ENCODE measurements around the gene TMEM175. TPM values are rescaled to one million over a fixed set of nuclear protein-coding genes. Genes with fewer than 3 reads are reported as not detected.

The TMEM175 gene
- total RNA-seq, 1 donor from 2014 or later = 18.3 TPM

DNA sequence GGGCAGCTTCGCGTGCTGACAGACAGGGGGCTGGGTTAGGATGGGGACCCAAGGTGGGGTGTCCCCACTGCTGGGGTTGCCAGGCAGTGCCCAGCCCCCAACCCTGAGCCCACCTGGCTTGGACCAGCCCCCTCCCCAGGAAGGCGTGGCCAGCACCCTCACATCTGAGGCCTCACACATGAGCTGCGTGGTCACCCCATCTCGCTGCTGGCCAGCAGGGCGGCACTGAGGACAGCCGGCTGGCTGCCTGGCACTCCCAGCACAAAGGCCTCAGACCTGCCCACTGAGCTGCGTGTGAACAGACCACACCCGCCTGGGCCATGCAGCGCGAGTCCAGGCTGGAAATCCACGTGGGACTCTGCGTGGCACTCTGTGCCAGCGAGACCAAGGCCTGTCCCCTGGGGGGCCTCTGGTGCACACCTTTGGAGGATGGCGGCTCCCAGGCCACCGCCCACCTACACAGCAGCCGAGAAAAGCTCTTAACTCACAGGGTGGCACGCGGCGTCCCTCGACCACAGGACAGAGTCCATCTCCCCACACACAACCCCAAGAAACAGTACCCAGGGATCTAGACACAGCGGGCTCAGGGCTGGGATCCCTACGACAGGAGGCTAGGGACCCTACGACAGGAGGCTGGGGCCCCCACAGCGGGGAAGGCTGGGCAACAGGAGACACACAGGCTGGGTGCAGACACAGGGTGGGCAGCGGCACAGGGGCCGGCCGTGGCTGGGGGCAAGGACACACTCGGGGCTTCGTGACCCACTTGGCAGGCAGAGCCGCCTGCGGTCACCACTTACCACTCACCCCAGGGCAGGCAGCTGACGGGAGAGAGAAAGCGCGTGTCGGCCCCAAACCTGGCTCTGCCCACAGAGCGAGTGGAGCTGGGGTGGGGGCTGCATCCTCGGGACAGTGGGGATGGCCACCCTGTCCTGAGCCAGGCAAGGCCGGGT, 31.3 kb downstream of the TMEM175 start:
- Histone ChIP-seq H3K27ac (ENCODE audit: low read depth, low read length) (no peak overlapping the region), H3K9ac (ENCODE audit: low read depth in 1 of 3, low read length in 3 of 3) (no peak overlapping the region), H3K9me3 (ENCODE audit: control insufficient read depth in 3 of 3, low read length in 3 of 3) (no peaks in the 10 kb centered on the region), H3K4me1 (ENCODE audit: control insufficient read depth in 3 of 3, insufficient read depth in 3 of 3, low read length in 3 of 3) (no peaks in the 10 kb centered on the region), H3K36me3 (ENCODE audit: control insufficient read depth in 3 of 3, insufficient read depth in 3 of 3, low read length in 3 of 3) (peaks cover 5 to 14% (median 10%) of the 10 kb centered on the region in 3 donors), H3K4me3 (ENCODE audit: low read length in 3 of 3) (no peak overlapping the region), H3K27me3 (ENCODE audit: control insufficient read depth in 3 of 3, insufficient read depth in 3 of 3, low read length in 3 of 3) (peaks cover 0 to 8% (median 7%) of the 10 kb centered on the region in 3 donors)

GRCh38 chr4:964346-965025, 32.2 kb downstream of the TMEM175 start:
- Histone ChIP-seq H3K36me3 (ENCODE audit: control insufficient read depth in 3 of 3, insufficient read depth in 3 of 3, low read length in 3 of 3) (peaks cover 5 to 14% (median 10%) of the 10 kb centered on the region in 3 donors), H3K4me3 (ENCODE audit: low read length in 3 of 3) (no peak overlapping the region), H3K27me3 (ENCODE audit: control insufficient read depth in 3 of 3, insufficient read depth in 3 of 3, low read length in 3 of 3) (peaks cover 0 to 12% (median 9%) of the 10 kb centered on the region in 3 donors), H3K9ac (ENCODE audit: low read depth in 1 of 3, low read length in 3 of 3) (no peak overlapping the region), H3K4me1 (ENCODE audit: control insufficient read depth in 3 of 3, insufficient read depth in 3 of 3, low read length in 3 of 3) (no peaks in the 10 kb centered on the region), H3K27ac (ENCODE audit: low read depth, low read length) (no peak overlapping the region), H3K9me3 (ENCODE audit: control insufficient read depth in 3 of 3, low read length in 3 of 3) (no peaks in the 10 kb centered on the region)

DNA sequence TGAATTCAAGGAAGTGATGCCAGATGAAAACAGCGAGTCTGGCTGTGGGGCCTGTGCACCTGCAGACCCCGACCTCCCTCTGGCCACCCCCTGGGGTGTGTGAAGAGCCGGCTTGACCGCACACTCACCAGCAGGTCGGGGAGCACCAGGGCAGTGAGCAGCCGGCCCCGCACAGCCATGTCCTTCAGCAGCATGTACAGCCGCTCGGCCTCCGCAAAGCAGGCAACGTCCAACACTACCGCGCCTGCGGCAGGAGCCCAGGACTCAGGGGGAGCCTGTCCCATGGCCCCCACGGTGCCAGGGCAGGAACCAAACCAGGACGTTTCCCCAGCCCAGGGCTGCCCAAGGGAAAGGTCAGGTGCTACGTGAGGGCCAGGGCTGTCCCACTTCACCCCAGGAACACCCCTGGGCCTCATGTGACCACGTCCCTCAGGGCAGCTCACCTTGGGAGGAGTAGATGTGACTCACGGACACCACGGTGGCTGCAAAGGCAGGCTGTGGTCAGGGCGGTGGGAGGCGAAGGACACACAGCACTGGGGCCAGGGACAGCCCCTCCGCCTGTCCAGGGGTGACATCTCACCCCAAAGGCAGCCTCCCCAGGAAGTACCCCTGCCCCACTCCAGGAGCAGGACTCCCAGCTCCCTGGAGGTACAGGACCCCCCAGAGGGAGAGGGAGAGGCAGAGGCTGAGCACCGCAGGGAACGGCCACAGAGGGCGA, 32.9 kb downstream of the TMEM175 start:
- no peak overlapping the region for H3K27ac ChIP-seq (ENCODE audit: low read depth, low read length)
- no peaks in the 10 kb centered on the region for H3K9me3 ChIP-seq (ENCODE audit: control insufficient read depth in 3 of 3, low read length in 3 of 3)
- H3K36me3 ChIP-seq (ENCODE audit: control insufficient read depth in 3 of 3, insufficient read depth in 3 of 3, low read length in 3 of 3) = peaks cover 5 to 14% (median 10%) of the 10 kb centered on the region in 3 donors
- H3K4me3 ChIP-seq (ENCODE audit: low read length in 3 of 3) = no peak overlapping the region
- H3K4me1 ChIP-seq (ENCODE audit: control insufficient read depth in 3 of 3, insufficient read depth in 3 of 3, low read length in 3 of 3) = peaks cover 0 to 2% (median 0%) of the 10 kb centered on the region in 3 donors
- H3K9ac ChIP-seq (ENCODE audit: low read depth in 1 of 3, low read length in 3 of 3) = no peak overlapping the region
- H3K27me3 ChIP-seq (ENCODE audit: control insufficient read depth in 3 of 3, insufficient read depth in 3 of 3, low read length in 3 of 3) = peaks cover 0 to 12% (median 9%) of the 10 kb centered on the region in 3 donors

DNA sequence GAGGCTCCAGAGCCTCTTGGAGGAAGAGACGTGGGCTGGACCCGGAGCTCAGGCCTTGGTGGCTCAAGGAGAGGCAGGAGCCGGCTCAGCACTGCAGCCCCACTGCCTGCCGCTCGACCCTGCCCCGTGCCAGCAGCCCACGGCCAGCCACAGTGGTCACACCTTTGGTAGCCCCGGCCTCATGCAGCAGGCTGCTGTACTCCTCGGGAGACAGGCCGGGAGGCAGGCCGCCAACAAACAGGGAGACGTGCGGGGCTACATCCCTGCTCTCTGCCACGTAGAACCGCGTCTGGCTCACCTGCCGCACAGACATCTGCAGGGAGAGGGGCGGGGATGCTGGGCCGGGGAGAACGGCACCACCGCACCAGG, 33.5 kb downstream of the TMEM175 start:
- H3K9ac ChIP-seq (ENCODE audit: low read depth in 1 of 3, low read length in 3 of 3) = no peak overlapping the region
- H3K27me3 ChIP-seq (ENCODE audit: control insufficient read depth in 3 of 3, insufficient read depth in 3 of 3, low read length in 3 of 3) = peaks cover 0 to 12% (median 9%) of the 10 kb centered on the region in 3 donors
- H3K36me3 ChIP-seq (ENCODE audit: control insufficient read depth in 3 of 3, insufficient read depth in 3 of 3, low read length in 3 of 3) = peaks cover 5 to 14% (median 10%) of the 10 kb centered on the region in 3 donors
- H3K9me3 ChIP-seq (ENCODE audit: control insufficient read depth in 3 of 3, low read length in 3 of 3) = no peaks in the 10 kb centered on the region
- H3K27ac ChIP-seq (ENCODE audit: low read depth, low read length) = no peak overlapping the region
- no peak overlapping the region for H3K4me3 ChIP-seq (ENCODE audit: low read length in 3 of 3)
- H3K4me1 ChIP-seq (ENCODE audit: control insufficient read depth in 3 of 3, insufficient read depth in 3 of 3, low read length in 3 of 3) = peaks cover 0 to 3% (median 0%) of the 10 kb centered on the region in 3 donors

DNA sequence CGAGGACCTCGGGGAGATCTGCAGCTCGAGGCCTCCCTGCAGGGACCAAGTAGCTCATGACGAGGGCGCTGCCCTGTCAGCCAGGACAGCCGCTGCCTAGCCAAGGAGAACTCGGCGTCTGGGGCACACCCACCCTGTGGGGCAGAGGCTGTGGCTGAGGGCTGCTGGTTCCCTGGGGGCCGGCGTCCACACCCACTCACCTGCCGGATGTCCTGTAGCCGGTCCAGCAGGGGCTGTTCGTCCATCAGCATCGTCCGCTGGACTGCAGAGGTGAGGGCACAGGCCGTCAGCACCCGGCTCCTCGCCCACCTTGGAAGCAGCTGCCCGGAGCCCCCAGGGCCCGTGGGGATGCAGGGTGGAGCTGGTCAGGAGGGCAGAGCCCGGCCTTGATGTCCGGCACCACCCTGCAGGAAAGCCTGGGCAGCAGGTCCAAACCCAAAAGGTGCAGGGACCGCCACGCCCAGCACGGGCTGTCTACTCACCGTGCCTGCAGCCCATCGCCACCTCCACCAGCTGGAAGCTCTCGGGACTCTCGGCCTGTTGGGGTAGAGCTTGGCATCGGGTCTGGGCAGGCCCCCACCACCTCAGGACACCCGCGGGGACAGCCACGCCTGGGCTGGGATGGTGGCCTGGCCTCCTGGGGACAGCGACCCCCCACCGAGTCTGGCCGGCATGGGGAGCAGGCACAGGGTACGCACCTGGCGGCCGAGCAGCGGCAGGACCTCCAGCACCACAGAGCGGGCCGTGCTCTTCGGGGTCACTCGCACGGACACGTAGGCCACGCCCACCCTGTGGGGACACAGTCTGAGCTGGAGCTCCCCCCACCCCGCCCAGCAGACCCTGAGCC, 34.2 kb downstream of the TMEM175 start:
- peaks cover 5 to 11% (median 6%) of the 10 kb centered on the region in 3 donors for H3K4me1 ChIP-seq (ENCODE audit: control insufficient read depth in 3 of 3, insufficient read depth in 3 of 3, low read length in 3 of 3)
- H3K36me3 ChIP-seq (ENCODE audit: control insufficient read depth in 3 of 3, insufficient read depth in 3 of 3, low read length in 3 of 3) = peaks cover 5 to 12% (median 10%) of the 10 kb centered on the region in 3 donors
- no peak overlapping the region for H3K9ac ChIP-seq (ENCODE audit: low read depth in 1 of 3, low read length in 3 of 3)

DNA sequence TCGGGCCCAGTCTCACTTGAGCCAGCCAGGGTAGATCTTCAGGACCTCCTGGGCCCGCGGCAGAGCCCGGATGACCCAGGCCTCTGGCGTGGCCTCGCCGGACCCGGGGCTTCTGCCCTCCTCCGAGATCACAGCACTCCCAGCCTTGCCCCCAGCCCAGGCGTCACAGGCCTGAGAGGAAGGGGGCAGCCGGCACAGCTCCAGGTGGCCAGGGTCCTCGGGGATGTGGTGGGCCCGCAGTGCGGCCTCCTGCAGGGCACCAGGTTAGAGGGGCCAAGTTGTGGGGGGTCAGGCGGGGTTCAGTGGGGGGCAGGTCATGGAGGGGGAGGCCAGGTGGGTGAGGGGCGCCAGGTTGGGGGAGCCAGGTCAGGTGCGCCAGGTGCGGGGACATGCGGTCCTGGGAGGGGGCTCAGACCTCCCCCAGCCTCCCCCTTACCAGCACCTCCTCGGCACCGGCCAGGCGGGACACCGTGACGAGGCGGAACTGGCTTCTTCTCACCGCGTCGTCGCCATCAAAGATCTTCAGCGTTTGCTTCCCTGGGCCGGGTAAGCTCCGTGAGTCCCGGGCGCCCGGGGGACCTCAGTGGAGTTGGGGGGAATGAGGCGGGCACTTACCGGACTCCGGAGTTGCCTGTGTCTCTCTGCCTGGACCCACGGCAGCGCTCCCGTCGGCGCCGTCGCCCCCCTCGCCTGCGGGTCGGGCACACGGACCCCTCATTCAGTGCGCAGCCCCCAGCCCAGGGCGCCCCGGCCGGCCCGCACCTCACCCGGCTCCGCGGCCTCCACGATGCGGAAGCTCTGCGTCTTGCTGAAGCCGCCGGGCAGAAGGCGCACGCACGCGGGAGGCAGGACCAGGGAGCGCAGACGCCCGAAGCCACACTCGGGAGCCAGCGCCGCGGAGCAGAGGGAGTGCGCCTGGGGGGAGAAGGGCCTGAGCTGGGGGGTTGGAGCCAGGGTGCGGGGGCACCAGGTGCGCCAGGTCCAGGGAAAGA, 35.1 kb downstream of the TMEM175 start:
- Histone ChIP-seq H3K36me3 (ENCODE audit: control insufficient read depth in 3 of 3, insufficient read depth in 3 of 3, low read length in 3 of 3) (peaks cover 2 to 10% (median 10%) of the 10 kb centered on the region in 3 donors), H3K27me3 (ENCODE audit: control insufficient read depth in 3 of 3, insufficient read depth in 3 of 3, low read length in 3 of 3) (peaks cover 0 to 15% (median 9%) of the 10 kb centered on the region in 3 donors), H3K27ac (ENCODE audit: low read depth, low read length) (no peak overlapping the region), H3K4me3 (ENCODE audit: low read length in 3 of 3) (no peak overlapping the region), H3K9ac (ENCODE audit: low read depth in 1 of 3, low read length in 3 of 3) (no peak overlapping the region), H3K4me1 (ENCODE audit: control insufficient read depth in 3 of 3, insufficient read depth in 3 of 3, low read length in 3 of 3) (peaks cover 14 to 20% (median 15%) of the 10 kb centered on the region in 3 donors), H3K9me3 (ENCODE audit: control insufficient read depth in 3 of 3, low read length in 3 of 3) (no peaks in the 10 kb centered on the region)

More for the DNA sequence above, 34.2 kb downstream of the TMEM175 start:
- Histone ChIP-seq H3K9me3 (ENCODE audit: control insufficient read depth in 3 of 3, low read length in 3 of 3) (no peaks in the 10 kb centered on the region), H3K27ac (ENCODE audit: low read depth, low read length) (no peak overlapping the region), H3K4me3 (ENCODE audit: low read length in 3 of 3) (no peak overlapping the region), H3K27me3 (ENCODE audit: control insufficient read depth in 3 of 3, insufficient read depth in 3 of 3, low read length in 3 of 3) (peaks cover 0 to 15% (median 9%) of the 10 kb centered on the region in 3 donors)

GRCh38 chr4:968221-968620, 36.0 kb downstream of the TMEM175 start:
- H3K36me3 ChIP-seq (ENCODE audit: control insufficient read depth in 3 of 3, insufficient read depth in 3 of 3, low read length in 3 of 3) = peaks cover 2 to 10% (median 10%) of the 10 kb centered on the region in 3 donors
- H3K27ac ChIP-seq (ENCODE audit: low read depth, low read length) = no peak overlapping the region
- peaks cover 20 to 25% (median 21%) of the 10 kb centered on the region in 3 donors for H3K4me1 ChIP-seq (ENCODE audit: control insufficient read depth in 3 of 3, insufficient read depth in 3 of 3, low read length in 3 of 3)
- H3K27me3 ChIP-seq (ENCODE audit: control insufficient read depth in 3 of 3, insufficient read depth in 3 of 3, low read length in 3 of 3) = peaks cover 0 to 15% (median 9%) of the 10 kb centered on the region in 3 donors
- H3K4me3 ChIP-seq (ENCODE audit: low read length in 3 of 3) = no peak overlapping the region
- no peaks in the 10 kb centered on the region for H3K9me3 ChIP-seq (ENCODE audit: control insufficient read depth in 3 of 3, low read length in 3 of 3)
- H3K9ac ChIP-seq (ENCODE audit: low read depth in 1 of 3, low read length in 3 of 3) = no peak overlapping the region

DNA sequence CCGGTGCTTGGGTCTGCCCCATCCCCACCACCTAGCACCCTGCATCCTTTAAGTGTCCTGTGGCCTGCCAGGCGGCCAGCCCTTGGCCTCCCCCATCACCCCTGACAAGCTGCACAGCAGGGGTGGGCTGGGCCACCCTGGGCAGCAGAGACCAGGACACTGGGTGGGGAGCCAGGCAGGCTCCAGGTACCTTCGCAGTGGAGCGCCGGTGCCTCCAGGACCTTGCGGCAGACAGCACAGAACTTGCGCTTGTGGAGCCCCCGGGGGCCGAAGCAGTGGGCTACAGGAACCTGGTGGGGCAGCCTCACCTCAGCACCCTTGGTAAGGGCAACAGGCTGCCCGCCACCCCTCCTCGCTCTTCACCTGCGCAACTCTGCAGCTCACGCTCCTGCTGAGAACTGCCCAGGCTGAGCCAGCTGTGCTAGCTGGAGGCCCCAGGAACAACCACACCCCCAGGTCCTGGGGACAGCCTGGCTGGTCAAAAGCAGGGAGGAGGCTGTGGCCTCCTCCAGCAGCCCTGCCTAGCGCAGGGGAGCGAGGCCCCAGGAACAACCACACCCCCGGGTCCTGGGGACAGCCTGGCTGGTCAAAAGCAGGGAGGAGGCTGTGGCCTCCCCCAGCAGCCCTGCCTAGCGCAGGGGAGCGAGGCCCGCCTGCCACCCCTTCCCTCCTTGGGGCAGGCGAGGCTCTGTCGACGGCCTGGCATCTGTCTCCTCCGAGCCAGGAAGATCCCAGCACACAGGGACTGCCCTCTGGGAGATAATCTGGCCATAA, 36.5 kb downstream of the TMEM175 start:
- H3K4me1 ChIP-seq (ENCODE audit: control insufficient read depth in 3 of 3, insufficient read depth in 3 of 3, low read length in 3 of 3) = peaks cover 20 to 25% (median 21%) of the 10 kb centered on the region in 3 donors
- H3K4me3 ChIP-seq (ENCODE audit: low read length in 3 of 3) = no peak overlapping the region
- H3K36me3 ChIP-seq (ENCODE audit: control insufficient read depth in 3 of 3, insufficient read depth in 3 of 3, low read length in 3 of 3) = peaks cover 2 to 10% (median 10%) of the 10 kb centered on the region in 3 donors

More for the DNA sequence above, 36.5 kb downstream of the TMEM175 start:
- Histone ChIP-seq H3K27me3 (ENCODE audit: control insufficient read depth in 3 of 3, insufficient read depth in 3 of 3, low read length in 3 of 3) (peaks cover 0 to 15% (median 9%) of the 10 kb centered on the region in 3 donors), H3K27ac (ENCODE audit: low read depth, low read length) (no peak overlapping the region), H3K9ac (ENCODE audit: low read depth in 1 of 3, low read length in 3 of 3) (no peak overlapping the region), H3K9me3 (ENCODE audit: control insufficient read depth in 3 of 3, low read length in 3 of 3) (no peaks in the 10 kb centered on the region)

Measured in skeletal muscle tissue (tissue), 4 donors.